Measurements from ENCODE around the gene CASZ1. TPM values are rescaled to one million over a fixed set of nuclear protein-coding genes. Genes with fewer than 3 reads are reported as not detected.

CASZ1 gene
- total RNA-seq, 1 donor from 2014 or later = 9.2 TPM

GRCh38 chr1:10638559-10639005 is 157.9 kb downstream of the CASZ1 start:
- no peak for TF ChIP-seq CTCF (IDR thresholded peaks at IDR 0.05; ENCODE audit: insufficient read depth, low read length, severe bottlenecking)
- Histone ChIP-seq H3K4me3 (ENCODE audit: low read depth, low read length) (no peak overlapping the region), H3K27me3 (ENCODE audit: control insufficient read depth, insufficient read depth, low read length) (no peaks in the 10 kb centered on the region), H3K36me3 (ENCODE audit: control insufficient read depth, insufficient read depth, low read length) (peaks cover 19% of the 10 kb centered on the region)
- DNase-seq (ENCODE audit: low read depth) = no peak
- no peak for FAIRE-seq

GRCh38 chr1:10637834-10638558 is 158.4 kb downstream of the CASZ1 start:
- Histone ChIP-seq H3K4me3 (ENCODE audit: low read depth, low read length) (no peak overlapping the region), H3K27me3 (ENCODE audit: control insufficient read depth, insufficient read depth, low read length) (no peaks in the 10 kb centered on the region), H3K36me3 (ENCODE audit: control insufficient read depth, insufficient read depth, low read length) (peaks cover 18% of the 10 kb centered on the region)
- FAIRE-seq (no peak), DNase-seq (ENCODE audit: low read depth) (no peak)
- TF ChIP-seq CTCF (IDR thresholded peaks at IDR 0.05; ENCODE audit: insufficient read depth, low read length, severe bottlenecking) = no peak

GRCh38 chr1:10637400-10637799 is 159.0 kb downstream of the CASZ1 start:
- no peak for DNase-seq (ENCODE audit: low read depth)
- Histone ChIP-seq H3K4me3 (ENCODE audit: low read depth, low read length) (no peak overlapping the region), H3K27me3 (ENCODE audit: control insufficient read depth, insufficient read depth, low read length) (no peaks in the 10 kb centered on the region), H3K36me3 (ENCODE audit: control insufficient read depth, insufficient read depth, low read length) (peaks cover 12% of the 10 kb centered on the region)
- no peak for FAIRE-seq
- TF ChIP-seq CTCF (IDR thresholded peaks at IDR 0.05; ENCODE audit: insufficient read depth, low read length, severe bottlenecking) = no peak

- no peaks in the 10 kb centered on the region for H3K27me3 ChIP-seq (ENCODE audit: control insufficient read depth, insufficient read depth, low read length)
- FAIRE-seq (peak; percentile 23), DNase-seq (ENCODE audit: low read depth) (peak; percentile 78)
- no peak for TF ChIP-seq CTCF (IDR thresholded peaks at IDR 0.05; ENCODE audit: insufficient read depth, low read length, severe bottlenecking)
- H3K36me3 ChIP-seq (ENCODE audit: control insufficient read depth, insufficient read depth, low read length) = peaks cover 8% of the 10 kb centered on the region
- H3K4me3 ChIP-seq (ENCODE audit: low read depth, low read length) = peak overlapping the region; percentile 30
These were observed 160.5 kb downstream of the CASZ1 start for GRCh38 chr1:10635992-10636391.

- no peak for TF ChIP-seq CTCF (IDR thresholded peaks at IDR 0.05; ENCODE audit: insufficient read depth, low read length, severe bottlenecking)
- peak; percentile 95 for FAIRE-seq
- peaks cover 9% of the 10 kb centered on the region for H3K36me3 ChIP-seq (ENCODE audit: control insufficient read depth, insufficient read depth, low read length)
- DNase-seq (ENCODE audit: low read depth) = peak; percentile 96
- H3K27me3 ChIP-seq (ENCODE audit: control insufficient read depth, insufficient read depth, low read length) = no peaks in the 10 kb centered on the region
- peak overlapping the region; percentile 30 for H3K4me3 ChIP-seq (ENCODE audit: low read depth, low read length)
These were observed 161.2 kb downstream of the CASZ1 start for GRCh38 chr1:10635085-10635896.

All from bronchial epithelial cell (primary cell).